HG03103 (cell line): ENCODE results near the gene ARMC12.

Experiments used
- ATAC-seq: cut with Tn5 transposase; IDR thresholded peaks from one replicate; pipeline ENCODE4 v1.9.1; 2021; ENCODE audit warnings: low read depth; ENCODE audit not compliant: unreplicated experiment

The ARMC12 gene

DNA sequence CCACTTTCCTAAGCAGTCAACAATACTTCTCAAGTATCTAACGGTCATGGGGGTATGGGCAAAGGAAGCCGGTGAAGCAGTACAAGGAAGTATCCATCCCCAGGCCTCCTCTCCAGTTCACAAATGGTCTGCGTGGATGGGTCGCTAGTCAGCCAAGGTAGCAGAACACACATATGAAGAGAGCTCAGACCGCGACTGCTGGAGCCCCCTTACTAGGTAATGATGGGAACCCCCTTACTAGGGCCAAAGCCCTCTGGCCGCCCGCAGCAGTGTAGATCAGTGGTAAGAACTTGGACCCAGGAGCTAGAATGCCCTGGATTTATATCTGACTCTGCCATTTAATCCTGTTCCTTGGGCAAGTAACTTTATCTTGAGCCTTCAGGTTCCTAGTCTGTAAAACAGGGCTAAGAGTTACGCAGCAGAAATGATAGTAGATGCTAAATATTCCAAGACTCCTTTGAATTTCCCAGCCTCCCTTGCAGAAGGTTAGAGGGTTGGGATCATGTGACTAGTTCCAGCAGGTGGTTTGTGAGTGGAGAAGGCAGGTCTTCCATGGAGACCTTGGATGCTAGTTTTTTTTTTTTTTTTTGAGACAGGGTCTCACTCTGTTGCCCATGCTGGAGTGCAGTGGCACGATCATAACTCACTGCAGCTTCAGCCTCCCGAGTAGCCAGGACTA, 37.4 kb downstream of the ARMC12 start:
- ATAC-seq: no peak

GRCh38 chr6:35775031-35775430, 38.2 kb downstream of the ARMC12 start:
- no peak for ATAC-seq

DNA sequence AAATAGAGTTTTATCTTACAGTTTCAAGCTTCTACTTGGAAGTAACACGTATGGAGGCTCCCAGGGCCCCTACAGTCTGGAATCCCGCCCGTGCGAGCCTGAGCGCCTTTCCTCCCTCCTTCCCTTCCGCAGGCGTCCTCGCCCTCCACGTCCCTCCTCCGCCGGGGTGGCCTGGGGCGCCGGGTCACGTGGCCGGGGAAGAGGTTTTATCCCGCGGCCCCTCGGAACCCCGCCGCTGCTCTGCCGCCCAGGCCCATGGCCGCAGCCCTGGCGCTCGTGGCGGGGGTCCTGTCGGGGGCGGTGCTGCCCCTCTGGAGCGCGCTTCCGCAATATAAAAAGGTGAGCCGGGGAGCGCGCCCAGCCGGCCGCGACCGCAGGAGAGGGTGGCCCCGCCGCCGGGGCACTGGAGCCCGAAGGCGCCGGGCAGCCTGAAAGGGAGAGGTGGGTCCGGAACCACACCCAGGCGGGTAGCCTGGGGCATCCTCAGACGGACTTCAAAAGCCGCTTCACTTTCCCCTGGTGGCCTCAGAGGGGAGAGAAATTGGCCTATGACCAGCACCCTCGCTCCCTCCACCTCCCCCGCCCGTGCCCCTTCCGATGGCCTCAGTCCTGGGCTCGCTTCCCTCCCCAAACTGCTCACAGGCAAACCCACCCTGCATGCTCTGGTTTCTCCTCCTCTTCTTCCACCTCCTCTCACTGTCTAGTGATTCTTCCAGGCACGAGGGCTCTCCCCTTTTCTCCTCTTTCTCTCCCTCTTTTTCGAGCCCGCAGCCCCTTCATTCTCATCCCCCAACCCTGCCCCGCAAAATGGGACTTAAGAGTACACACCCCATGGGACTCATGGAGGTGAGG, 39.8 kb downstream of the ARMC12 start, which contains the start of gene CLPSL2:
Gene CLPSL2, plus strand, starts transcription at position 235 of the 852 bp plus-strand sequence. Its CDS starts 21 bp downstream, at position 256.
- ATAC-seq: no peak

- ATAC-seq: no peak
Observed at GRCh38 chr6:35777356-35778102, 40.7 kb downstream of the ARMC12 start.

DNA sequence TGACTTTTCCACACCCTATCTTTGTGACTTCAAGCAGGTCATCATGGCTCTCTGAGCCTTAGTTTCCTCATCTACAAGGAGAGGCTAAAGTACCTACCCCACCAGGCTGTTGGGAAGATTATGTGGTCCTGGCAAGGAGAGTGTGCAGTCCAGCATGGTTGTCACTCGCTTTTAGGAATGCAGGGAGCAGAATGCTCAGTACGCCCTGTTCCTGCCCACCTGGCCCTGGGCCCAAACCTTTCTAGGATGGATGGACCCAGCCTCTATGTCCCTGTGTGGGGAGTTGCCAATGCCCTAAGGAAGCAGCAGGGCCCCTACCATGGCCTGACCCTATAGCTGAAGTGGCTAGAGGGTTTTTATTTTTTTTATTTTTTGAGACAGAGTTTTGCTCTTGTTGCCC, 41.6 kb downstream of the ARMC12 start:
- ATAC-seq: no peak

DNA sequence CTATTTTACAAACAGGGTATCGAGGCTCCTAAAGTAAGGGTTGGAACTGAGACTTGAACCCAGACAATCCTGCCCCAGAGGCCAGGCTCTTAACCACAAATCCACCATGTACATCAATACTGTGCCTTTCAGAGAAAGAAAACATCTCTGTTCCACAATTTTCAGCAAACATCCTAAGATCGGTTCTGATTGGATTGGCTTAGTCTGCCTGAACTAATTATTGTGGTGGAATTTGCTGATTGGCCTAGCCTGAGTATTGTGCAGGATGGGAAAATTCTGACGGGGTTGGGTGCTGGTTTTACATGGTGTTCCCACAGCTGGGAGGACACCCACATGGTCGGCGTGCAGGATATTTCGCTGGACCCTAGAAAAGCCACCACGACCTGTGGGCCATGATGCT, 43.9 kb downstream of the ARMC12 start, which contains the start of gene CLPSL1:
Gene CLPSL1, plus strand, starts transcription at position 301 of the 400 bp plus-strand sequence. Its CDS starts 92 bp downstream, at position 393.
- no peak for ATAC-seq

DNA sequence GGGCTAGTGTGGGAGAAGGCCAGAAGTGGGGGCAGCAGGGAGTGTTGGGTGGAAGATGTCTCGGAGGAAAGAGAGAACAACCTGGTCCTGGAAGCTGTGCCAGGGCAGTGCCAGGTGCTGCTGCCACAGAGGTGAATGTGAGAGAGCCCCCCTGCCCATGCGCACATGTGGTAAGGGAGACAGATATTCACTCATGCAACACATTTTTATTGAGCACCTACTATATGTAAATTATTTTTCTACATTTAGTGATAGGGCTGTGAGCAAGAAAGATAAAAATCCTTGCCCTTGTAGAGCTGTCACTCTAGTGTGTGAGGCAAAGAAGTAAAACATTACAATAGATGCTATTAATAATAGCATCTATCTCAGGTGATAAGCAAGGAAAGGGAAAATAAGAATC, 44.5 kb downstream of the ARMC12 start:
- ATAC-seq: no peak

GRCh38 chr6:35782424-35782823, 45.6 kb downstream of the ARMC12 start:
- ATAC-seq: no peak

DNA sequence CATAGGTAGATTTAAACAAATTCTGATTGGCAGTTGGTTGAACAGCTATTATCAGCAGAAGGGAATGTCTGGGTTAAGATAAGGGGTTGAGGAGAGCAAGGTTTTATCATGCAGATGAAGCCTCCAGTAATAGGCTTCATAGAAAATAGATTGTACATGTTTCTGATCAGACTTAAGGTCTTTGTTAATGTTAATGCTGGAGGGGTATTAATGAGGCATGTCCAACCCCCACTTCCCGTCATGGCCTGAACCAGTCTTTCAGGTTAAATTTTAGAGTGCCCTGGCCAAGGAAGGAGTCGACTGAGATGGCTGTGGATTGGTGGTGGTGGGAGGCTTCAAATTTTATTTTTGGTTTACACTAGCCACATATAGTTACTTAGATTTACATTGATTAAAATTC, 47.4 kb downstream of the ARMC12 start:
- ATAC-seq: no peak

DNA sequence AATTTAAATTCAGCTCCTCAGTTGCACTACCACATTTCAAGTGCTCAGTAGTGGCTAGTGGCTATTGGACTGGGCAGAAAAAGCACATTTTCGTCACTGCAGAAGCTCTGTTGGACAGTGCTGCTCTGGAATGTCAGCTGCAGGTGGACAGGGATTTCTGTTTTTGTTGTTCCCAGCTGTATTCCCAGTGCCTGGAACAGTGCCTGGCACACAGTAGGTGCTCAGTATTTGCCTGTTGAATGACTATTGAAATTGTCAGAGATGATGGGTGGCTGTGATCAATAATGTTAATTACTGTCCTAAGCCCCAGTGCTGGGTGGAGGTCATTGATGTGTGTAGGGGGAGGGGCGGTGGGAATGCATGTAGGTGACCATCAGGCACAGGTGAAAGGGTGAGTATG, 49.4 kb downstream of the ARMC12 start:
- no peak for ATAC-seq

GRCh38 chr6:35786810-35787209, 50.0 kb downstream of the ARMC12 start:
- ATAC-seq: no peak

DNA sequence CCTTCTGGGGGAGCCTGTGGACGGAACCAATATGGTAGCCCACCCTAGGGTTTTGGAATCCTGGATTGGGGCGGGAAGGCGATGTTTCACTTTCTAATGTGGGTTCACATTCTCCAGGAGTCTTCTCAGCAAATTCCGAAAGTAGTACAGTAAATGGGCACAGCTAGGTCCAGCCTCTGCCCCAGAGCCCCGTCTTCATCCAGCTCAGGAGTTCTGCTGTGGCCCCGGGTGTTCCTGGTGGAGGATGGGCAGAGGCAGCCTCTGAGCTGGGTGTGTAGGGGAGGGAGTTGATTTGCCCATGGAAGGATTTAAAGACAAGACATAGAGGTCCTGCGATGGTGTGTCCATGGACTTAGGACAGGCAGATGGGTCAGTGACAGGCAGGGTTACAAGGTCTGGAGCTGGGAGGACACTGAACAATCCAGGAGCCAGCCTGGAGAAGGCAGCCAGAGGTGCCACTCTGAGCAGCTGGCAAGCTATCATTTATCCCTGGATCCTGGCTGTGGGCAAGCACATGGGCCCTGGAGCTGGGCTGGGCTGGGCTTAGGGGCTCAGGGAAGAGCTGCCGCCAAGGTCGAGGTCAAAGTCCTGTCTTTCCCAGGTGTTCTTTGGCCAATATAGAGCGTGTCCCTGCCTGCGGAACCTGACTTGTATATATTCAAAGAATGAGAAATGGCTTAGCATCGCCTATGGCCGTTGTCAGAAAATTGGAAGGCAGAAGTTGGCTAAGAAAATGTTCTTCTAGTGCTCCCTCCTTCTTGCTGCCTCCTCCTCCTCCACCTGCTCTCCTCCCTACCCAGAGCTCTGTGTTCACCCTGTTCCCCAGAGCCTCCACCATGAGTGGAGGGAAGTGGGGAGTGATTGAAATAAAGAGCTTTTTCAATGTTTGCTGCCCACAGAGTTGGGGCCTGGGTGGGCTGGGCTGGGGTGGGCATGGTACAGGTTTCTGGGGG, 50.7 kb downstream of the ARMC12 start:
- ATAC-seq: no peak

DNA sequence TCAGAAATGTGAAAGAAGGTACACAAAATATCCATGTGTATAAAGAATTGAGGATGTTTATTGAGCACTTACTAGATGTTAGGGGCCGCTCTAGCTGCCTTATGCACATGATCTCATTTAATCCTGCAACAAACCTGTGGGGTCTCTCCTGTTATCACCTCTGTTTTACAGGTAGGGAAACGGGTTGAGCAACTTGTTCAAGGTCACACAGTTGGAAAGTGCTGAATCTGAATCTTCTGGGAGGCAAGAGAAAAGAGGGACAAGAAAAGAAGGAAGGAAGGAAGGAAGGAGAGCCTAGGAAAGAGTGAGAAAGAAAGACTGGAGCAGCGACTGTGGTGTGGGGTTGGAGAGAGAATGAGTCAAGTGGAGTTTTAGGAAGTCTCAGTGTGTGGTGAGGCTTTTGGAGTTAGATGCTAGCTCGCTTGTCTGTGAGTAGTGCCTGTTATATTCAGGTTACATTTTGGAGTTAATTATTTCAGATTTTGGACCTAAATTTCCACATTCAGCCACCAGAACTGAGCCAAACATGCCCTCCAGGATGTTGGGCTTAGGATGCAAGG, 51.7 kb downstream of the ARMC12 start:
- ATAC-seq: no peak

GRCh38 chr6:35790683-35791082, 53.9 kb downstream of the ARMC12 start:
- ATAC-seq: no peak

DNA sequence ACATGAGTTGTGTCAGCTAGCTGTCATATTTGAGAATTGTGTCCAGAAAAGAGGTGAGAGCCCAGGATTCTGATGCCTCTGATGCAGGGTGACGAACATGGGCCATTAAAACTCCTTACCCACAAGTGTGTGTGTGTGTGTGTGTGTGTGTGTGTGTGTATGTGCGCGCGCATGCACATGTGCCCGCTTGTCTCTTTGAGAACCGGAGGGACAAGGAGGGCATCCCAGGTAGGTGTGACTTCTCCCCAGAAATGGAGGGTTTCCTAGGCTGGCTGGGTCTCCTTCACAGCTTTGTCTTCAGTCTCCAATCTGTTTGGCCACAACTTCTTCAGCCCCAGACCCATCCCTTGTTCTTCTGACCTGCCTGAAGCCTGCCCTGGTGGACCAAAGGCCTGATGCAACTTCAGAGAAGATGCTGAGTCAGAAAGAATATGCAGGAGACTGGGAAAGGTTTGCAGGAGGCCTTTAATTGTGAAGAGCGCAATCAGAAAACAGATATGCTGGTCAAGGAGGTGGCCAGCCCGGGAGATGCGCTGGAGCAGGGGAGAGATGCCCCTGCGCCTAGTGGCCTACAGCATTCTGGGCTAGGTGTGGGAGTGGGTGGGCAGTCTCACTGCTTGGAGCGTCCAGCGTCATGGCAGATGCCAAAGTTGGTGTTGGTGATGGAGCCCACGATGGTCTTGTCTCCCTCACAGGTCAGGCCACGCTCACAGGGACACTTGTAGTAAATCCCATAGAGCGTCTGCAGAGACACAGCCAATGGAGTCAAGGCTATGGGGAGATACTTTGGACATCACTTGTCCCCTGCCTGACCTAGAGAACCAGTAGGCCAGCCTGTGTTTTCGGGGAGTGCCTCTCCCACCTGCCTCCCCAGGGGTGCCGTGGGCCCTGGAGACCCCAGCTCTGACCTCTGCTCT, 58.0 kb downstream of the ARMC12 start:
- ATAC-seq: no peak

DNA sequence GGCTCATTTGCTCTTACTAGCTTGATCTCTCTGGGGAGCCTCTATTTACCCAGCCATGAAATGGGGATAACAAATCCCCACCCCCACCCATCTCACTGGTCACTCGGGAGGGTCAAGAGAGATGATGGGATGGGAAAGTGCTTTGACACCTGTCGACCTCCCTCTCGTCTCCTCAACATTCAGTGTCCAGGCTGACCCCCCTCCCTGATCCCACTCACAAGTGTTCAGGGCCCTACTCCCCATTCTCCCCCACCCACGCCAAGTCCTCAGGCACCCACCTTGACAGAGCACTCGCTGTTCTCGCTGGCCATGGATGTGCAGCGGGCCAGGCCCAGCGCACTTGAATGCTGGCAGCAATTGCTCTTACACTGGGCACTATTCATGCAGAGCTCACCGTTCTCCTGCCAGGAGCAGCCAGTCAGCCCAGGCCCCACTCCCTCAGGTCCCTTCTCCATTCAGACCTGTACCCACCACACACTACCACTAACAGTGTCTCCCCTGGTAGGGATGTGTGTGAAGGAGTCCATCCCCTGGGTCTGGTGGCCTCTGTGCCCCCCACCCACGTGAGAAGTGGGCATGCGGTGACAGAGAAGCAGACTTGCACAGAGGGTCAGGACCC, 58.7 kb downstream of the ARMC12 start:
- ATAC-seq: no peak

DNA sequence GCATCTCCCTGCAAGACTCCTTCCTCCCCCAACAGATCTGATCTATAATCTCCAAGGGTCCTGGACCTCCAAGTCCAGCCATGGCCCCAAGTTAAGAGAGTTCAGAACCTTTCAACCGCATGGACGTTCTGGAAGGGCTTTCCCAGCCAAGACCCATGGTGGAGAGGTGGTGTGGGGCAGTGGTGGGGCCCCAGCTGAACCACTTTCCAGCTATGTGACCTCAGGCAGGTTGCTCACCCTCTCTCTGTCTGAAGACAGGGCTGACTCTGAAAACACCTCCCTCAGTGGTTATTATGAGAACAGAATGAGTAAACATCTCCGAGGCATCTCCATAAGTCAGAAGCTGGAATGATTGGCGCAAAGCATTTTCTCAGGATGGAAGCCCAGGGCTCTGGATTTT, 59.4 kb downstream of the ARMC12 start:
- no peak for ATAC-seq

DNA sequence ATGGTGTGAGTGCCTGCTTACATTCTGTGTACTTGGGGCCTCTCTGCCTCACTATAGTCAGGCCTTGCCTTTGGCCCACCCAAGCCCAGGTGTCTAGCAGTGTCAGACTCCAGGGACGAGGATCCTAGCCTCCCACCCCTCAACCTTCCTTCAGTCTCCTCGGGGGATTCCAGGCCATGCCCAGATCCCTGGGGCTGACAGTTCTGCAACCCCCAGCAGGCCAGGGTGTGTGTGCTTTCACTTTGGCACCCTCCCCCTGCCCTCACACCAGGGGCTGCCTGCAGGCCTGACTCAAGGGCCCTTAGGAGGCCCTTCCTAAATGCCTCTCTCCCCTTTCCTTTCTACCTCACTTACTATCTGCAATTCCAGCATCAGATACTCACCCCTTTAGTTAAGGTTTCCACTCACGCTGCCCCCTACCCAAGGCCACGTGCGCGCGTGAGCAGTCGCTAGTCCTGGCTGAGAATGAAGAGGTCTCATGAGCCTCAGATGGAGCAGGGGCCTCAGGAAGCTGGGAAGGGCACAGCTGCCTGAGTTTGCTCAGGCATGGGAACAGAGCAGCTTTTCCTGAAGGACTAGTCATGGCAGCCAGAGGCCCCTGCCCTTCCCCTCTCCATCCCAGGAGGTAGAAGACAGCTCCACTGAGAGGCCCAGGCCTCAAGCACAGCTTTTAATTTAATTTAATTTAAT, 61.1 kb downstream of the ARMC12 start:
- ATAC-seq: no peak
